Mucosa of descending colon (tissue), 3 donors: ENCODE data around the gene PACRG. TPM values are rescaled to one million over a fixed set of nuclear protein-coding genes. Genes with fewer than 3 reads are reported as not detected.

Experiments
- ATAC-seq: fragments of 200-7000 bp; cut with Tn5 transposase; one replicate; pipeline ENCODE4 v1.9.1; 2020; ENCODE audit warnings: mild to moderate bottlenecking, moderate library complexity
- DNase-seq, 3 donors: peaks; one replicate each; pipeline ENCODE4 v3.0.0-alpha.2; 2020
- H3K36me3 ChIP-seq: fragments of 200-600 bp; one replicate; pipeline ENCODE4 v1.8.0; 2021; ENCODE audit warnings: low read depth, mild to moderate bottlenecking
- H3K4me1 ChIP-seq: fragments of 200-600 bp; one replicate; pipeline ENCODE4 v1.8.0; 2021; ENCODE audit warnings: low read depth, mild to moderate bottlenecking
- H3K4me3 ChIP-seq: fragments of 200-600 bp; one replicate; pipeline ENCODE4 v1.8.0; 2021; ENCODE audit warnings: mild to moderate bottlenecking
- H3K9me3 ChIP-seq: fragments of 200-600 bp; one replicate; pipeline ENCODE4 v1.8.0; 2021; ENCODE audit warnings: mild to moderate bottlenecking
- intact Hi-C, 2 donors: fragments of 100-400 bp; cut with DNase I in 1 of 2; cut with micrococcal nuclease in 1 of 2; formaldehyde crosslinking; loops; one replicate each; pipeline versions ENCODE4 v1.11.0 to v1.11.1; 2022; cut with DNase I, micrococcal nuclease
- total RNA-seq, 3 donors: library from RNA; stranded (reverse); fragmentation: NEBNext Ultra II Directional in 2 of 3; extraction: Animal tissue kit (Norgen Biotek cat#: 25700) in 2 of 3; gene quantifications; one replicate each; pipeline versions ENCODE4 v1.2.1 to v1.2.4, GENCODE V29; 2021 to 2023
- TF ChIP-seq, protein P1 (sequence below): fragments of 200-600 bp; IDR thresholded peaks from one replicate; pipeline ENCODE4 v1.8.0; 2022; ENCODE audit warnings: antibody characterized with exemption, mild to moderate bottlenecking
- donor health status: DM: no; HTN: no; CAD: no; lungs with moderate emphysema.
- donor health status: DM: no; HTN: no; CAD: no.
- donor health status: DM: no; HTN: yes; CAD: no.

PACRG gene
- total RNA-seq, 3 donors from 2014 or later: 1.1 to 1.5 (median 1.3) TPM

DNA sequence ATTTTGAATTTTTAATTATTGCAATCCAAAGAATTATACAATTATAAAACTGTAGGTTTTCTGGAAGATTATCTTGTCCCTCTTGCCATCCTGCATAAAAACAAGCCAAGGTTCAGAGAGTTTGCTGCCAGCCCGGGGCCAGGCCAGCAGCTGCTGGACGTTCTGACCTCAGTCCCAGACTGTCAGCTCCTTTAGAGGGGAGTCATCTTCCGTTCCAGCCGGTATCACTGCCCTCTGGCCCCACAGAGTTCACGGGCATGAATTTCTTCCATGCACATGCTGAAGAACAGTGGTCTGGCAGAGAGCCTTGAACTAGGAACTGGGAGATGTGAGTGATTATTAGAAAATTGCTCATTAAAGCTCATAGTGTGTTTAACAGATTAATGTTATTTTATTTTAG lies 556.4 kb downstream of the PACRG start:
- DNase-seq (no peak), ATAC-seq (no peak)
- TF ChIP-seq, protein P1, sequence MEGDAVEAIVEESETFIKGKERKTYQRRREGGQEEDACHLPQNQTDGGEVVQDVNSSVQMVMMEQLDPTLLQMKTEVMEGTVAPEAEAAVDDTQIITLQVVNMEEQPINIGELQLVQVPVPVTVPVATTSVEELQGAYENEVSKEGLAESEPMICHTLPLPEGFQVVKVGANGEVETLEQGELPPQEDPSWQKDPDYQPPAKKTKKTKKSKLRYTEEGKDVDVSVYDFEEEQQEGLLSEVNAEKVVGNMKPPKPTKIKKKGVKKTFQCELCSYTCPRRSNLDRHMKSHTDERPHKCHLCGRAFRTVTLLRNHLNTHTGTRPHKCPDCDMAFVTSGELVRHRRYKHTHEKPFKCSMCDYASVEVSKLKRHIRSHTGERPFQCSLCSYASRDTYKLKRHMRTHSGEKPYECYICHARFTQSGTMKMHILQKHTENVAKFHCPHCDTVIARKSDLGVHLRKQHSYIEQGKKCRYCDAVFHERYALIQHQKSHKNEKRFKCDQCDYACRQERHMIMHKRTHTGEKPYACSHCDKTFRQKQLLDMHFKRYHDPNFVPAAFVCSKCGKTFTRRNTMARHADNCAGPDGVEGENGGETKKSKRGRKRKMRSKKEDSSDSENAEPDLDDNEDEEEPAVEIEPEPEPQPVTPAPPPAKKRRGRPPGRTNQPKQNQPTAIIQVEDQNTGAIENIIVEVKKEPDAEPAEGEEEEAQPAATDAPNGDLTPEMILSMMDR: no peak

DNA sequence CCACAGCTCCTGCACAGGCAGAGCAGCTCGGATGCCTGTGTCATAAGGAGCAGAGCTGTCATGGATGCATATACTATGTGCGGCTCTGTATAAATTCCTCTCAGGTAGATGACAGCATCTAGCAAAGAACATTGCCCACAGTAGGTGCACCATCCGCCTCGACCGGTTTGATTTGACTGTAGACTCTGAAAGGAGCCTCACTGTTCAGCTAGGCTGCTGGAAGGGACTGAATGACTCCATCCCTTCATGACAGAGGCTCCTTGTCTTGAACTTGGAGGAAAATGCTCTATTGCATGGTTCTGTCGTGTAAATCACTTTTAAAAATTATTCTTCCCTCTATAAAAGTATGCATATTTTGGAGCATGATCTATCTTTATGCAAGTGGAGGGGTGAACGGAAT lies 557.9 kb downstream of the PACRG start:
- H3K36me3 ChIP-seq: no peaks in the 10 kb centered on the region

More for the DNA sequence above, 556.4 kb downstream of the PACRG start:
- intact Hi-C loops: no loop called here
- Histone ChIP-seq H3K4me3 (no peak overlapping the region), H3K4me1 (no peaks in the 10 kb centered on the region), H3K36me3 (no peaks in the 10 kb centered on the region), H3K9me3 (no peaks in the 10 kb centered on the region)

DNA sequence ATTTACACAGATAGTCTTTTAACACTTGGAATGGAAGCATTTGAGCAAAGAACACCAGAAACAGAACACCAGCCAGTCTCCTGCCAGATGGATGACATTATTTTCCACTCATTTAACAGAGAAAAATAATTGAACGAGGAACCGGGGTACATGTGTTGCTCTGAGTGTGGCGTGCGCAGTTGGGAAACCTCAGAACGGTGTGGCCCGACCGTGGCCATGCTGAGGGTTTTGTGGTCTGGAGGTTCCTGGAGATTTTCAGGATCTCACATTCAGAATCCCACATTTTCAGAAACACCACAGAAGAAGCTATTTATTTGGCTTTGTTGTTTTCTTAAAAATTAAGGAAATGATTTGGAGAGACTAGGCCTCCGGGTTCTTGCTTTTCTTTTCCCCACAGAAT lies 559.9 kb downstream of the PACRG start:
- no peaks in the 10 kb centered on the region for H3K4me1 ChIP-seq
- no peak overlapping the region for H3K4me3 ChIP-seq
- TF ChIP-seq, protein P1: no peak
- ATAC-seq (no peak), DNase-seq (no peak)
- H3K36me3 ChIP-seq: no peaks in the 10 kb centered on the region
- H3K9me3 ChIP-seq: no peaks in the 10 kb centered on the region
- intact Hi-C loops: no loop called here

More for the DNA sequence above, 557.9 kb downstream of the PACRG start:
- intact Hi-C loops: no loop called here
- Histone ChIP-seq H3K4me3 (no peak overlapping the region), H3K4me1 (no peaks in the 10 kb centered on the region), H3K9me3 (no peaks in the 10 kb centered on the region)
- DNase-seq (no peak), ATAC-seq (no peak)
- TF ChIP-seq, protein P1: no peak

DNA sequence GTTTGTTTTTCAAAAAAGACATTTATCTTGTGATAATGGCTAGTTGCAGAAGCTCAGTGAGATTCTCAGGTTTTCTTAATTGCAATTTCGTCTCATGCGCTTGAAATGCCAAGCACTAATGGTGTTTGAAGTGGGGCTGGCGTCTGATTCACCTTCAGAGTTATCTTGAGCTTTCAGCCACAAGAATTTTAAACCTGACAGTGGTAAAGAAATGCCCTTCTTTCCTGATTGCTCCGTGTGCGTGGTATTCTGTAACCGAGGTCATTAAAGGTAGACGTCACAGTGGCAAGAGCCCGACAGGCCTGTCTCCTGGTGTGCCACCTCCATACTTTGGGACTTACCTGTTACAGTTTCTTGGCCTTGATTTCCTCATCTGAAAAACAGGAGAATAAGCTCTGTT lies 560.3 kb downstream of the PACRG start:
- TF ChIP-seq, protein P1: no peak
- Histone ChIP-seq H3K36me3 (no peaks in the 10 kb centered on the region), H3K4me1 (no peaks in the 10 kb centered on the region), H3K9me3 (no peaks in the 10 kb centered on the region), H3K4me3 (no peak overlapping the region)
- intact Hi-C loops: no loop called here
- no peak for ATAC-seq
- no peak for DNase-seq

DNA sequence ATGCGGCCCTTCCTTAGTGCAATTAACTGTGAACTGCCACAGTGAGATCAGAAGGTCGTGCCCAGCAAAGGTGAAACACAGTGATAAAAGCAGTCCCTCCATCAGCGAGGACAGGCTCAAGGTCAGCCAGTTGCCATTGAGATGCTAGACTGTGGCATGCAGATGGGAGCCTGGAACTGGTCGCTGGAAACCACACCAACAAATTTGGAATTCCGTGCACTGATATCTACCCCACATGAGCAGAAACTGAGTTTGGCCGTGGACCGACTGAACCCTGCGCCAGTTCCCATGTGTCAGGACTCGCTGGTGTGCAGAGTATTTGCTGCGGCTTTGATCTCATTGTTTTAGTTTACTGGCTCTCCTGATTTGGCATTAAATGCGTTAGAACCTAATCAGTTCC lies 561.1 kb downstream of the PACRG start:
- intact Hi-C loops: no loop called here
- DNase-seq (no peak), ATAC-seq (no peak)
- no peaks in the 10 kb centered on the region for H3K36me3 ChIP-seq
- H3K4me1 ChIP-seq: no peaks in the 10 kb centered on the region
- H3K4me3 ChIP-seq: no peak overlapping the region
- no peaks in the 10 kb centered on the region for H3K9me3 ChIP-seq
- TF ChIP-seq, protein P1: no peak

DNA sequence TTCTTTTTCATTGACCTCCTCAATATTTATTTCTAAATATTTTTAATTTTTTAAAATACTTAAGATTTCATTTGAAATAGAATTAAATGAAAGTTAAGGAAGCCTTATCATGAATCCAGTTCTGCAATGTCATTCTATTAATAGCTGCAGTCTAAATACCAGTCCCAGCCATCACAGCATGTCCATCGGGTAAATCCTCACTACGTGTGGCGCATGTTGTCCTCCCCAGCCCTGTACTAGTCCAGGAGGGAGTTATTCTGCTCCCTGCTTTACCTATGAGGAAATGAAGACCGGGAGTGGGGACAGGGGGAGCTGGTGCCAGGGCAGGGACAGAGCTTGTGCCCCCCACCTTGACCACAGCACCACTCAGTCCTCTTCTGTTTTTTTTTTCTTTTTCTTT lies 561.7 kb downstream of the PACRG start:
- Histone ChIP-seq H3K36me3 (no peaks in the 10 kb centered on the region), H3K4me1 (no peaks in the 10 kb centered on the region), H3K4me3 (no peak overlapping the region), H3K9me3 (no peaks in the 10 kb centered on the region)
- ATAC-seq (no peak), DNase-seq (no peak)
- intact Hi-C loops: no loop called here
- TF ChIP-seq, protein P1: no peak
